Mammary epithelial cell (primary cell): ENCODE results near the gene SULT1C2.

Experiments
- CTCF ChIP-seq, 2 donors: IDR thresholded peaks in 1 of 2; conservative IDR thresholded peaks in 1 of 2; 2 replicates each; pipeline ENCODE4 v1.5.1; 2011 to 2012; ENCODE audit warnings: inconsistent platforms in 2 of 2, low read length in 2 of 2, mild to moderate bottlenecking in 2 of 2, control low read depth in 1 of 2, low read depth in 1 of 2; ENCODE audit not compliant: insufficient read depth in 1 of 2; ENCODE audit errors: extremely low read depth in 1 of 2
- EZH2 ChIP-seq: IDR thresholded peaks from 2 replicates; pipeline ENCODE4 v1.6.1; 2012; ENCODE audit warnings: low read length, inconsistent platforms, borderline replicate concordance

GRCh38 chr2:108314586-108315296, 26.0 kb downstream of the SULT1C2 start:
- TF ChIP-seq CTCF (conservative IDR thresholded peaks at IDR 0.05 in 1 of 2, IDR thresholded peaks at IDR 0.05 in 1 of 2; ENCODE audit: extremely low read depth in 1 of 2, insufficient read depth in 1 of 2, low read depth in 1 of 2, low read length in 2 of 2) (no peak), EZH2 (no peak)
